Uterus (tissue), 4 donors: ENCODE results near the gene PPP1R27. TPM values are rescaled to one million over a fixed set of nuclear protein-coding genes. Genes with fewer than 3 reads are reported as not detected.

Source experiments
- DNase-seq, 2 donors: peaks; one replicate each; pipeline ENCODE4 v3.0.0-alpha.2; 2019 to 2020
- H3K27ac ChIP-seq, 2 donors: fragments of 200-600 bp; sonication (generic); 1 replicate in 1 of 2; 2 replicates in 1 of 2; pipeline ENCODE4 v1.5.1; 2016 to 2018
- H3K27me3 ChIP-seq, 2 donors: fragments of 200-600 bp; sonication (generic); one replicate each; pipeline ENCODE4 v1.5.1; 2018 to 2019; ENCODE audit warnings: control low read depth in 1 of 2
- H3K36me3 ChIP-seq, 2 donors: fragments of 200-600 bp; sonication (generic); one replicate each; pipeline ENCODE4 v1.5.1; 2019; ENCODE audit warnings: control low read depth in 1 of 2
- H3K4me1 ChIP-seq, 2 donors: fragments of 200-600 bp; sonication (generic); one replicate each; pipeline ENCODE4 v1.5.1; 2018 to 2019; ENCODE audit warnings: control low read depth in 1 of 2
- H3K4me3 ChIP-seq, 2 donors: fragments of 200-600 bp; sonication (generic); 1 replicate in 1 of 2; 2 replicates in 1 of 2; pipeline ENCODE4 v1.5.1; 2018 to 2019; ENCODE audit warnings: mild to moderate bottlenecking in 1 of 2
- H3K9me3 ChIP-seq, 2 donors: fragments of 200-600 bp; sonication (generic); one replicate each; pipeline ENCODE4 v1.5.1; 2019; ENCODE audit warnings: control low read depth in 1 of 2
- POLR2A ChIP-seq, 2 donors: fragments of 450-650 bp; IDR thresholded peaks; one replicate each; pipeline ENCODE4 v1.6.1; 2016; ENCODE audit warnings: antibody characterized with exemption in 2 of 2, mild to moderate bottlenecking in 1 of 2, moderate library complexity in 1 of 2
- intact Hi-C: fragments of 100-400 bp; cut with DNase I; formaldehyde crosslinking; loops from one replicate; pipeline ENCODE4 v1.15.1; 2023; ENCODE audit warnings: low total_unique reads
- total RNA-seq, 4 donors: library from RNA; depleted of rRNA in 3 of 4; stranded (reverse); fragments of >200 nt in 3 of 4; gene quantifications; one replicate each; pipeline versions ENCODE4 v1.1.0 to v1.2.4, GENCODE V29; 2014 to 2023
- TF ChIP-seq, protein P1 (sequence below), 4 experiments: fragments of 200-600 bp in 2 of 4; fragments of 450-650 bp in 2 of 4; sonication (generic) in 2 of 4; IDR thresholded peaks; one replicate each; pipeline ENCODE4 v1.5.1; 2016 to 2019; ENCODE audit warnings: antibody characterized with exemption in 4 of 4, mild to moderate bottlenecking in 2 of 4, moderate library complexity in 1 of 4
- donor health status: DM: yes; HTN: yes; CAD: no.

Gene PPP1R27
- total RNA-seq, 4 donors from 2014 or later = 1.6 TPM; not detected in 3

DNA sequence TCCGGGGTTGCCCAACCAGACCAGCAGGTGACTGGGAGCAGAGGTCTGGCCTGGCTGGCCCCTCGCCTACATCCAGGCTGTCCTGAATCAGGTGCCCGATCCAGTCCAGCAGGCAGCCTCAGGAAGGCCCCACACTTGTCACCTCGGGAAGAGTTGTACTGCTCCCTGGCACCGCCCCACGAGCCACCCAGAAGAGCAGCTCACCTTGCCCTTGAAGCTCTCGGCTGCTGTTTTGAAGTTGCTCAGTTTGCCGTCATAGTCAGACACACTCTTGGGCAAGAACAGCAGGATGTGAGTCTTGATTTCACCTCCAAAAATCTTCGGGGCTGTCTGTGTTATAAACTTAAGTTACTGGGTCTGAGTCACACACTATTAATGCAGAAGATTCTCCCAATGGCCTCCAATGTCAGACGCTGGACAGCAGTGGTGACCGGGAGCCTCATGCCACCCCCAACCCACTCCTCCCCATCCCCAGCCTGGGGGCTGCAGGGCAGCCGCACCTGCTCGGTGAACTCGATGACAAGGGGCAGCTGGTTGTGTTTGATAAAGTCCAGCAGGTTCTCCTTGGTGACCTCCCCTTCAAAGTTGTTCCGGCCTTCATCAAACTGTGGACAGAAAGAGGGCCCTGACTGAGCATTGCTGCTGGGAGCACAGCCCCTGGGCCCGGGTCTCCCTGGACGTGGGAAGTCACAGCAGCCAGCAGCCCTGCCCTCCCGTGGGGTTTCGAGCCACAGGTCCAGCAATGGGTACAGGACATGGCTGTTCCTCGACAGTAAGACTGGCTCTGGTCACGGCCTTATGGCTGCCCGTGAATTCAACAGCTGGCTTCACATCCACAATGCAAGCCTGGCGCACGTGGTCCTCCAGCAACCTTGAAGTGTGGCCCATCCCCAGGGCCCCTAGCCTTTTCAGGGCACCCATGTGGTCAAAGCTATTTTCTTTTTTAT, 12.2 kb upstream of the PPP1R27 start:
- H3K4me1 ChIP-seq = no peaks in the 10 kb centered on the region
- no peak for TF ChIP-seq POLR2A (IDR thresholded peaks at IDR 0.05)
- TF ChIP-seq, protein P1, sequence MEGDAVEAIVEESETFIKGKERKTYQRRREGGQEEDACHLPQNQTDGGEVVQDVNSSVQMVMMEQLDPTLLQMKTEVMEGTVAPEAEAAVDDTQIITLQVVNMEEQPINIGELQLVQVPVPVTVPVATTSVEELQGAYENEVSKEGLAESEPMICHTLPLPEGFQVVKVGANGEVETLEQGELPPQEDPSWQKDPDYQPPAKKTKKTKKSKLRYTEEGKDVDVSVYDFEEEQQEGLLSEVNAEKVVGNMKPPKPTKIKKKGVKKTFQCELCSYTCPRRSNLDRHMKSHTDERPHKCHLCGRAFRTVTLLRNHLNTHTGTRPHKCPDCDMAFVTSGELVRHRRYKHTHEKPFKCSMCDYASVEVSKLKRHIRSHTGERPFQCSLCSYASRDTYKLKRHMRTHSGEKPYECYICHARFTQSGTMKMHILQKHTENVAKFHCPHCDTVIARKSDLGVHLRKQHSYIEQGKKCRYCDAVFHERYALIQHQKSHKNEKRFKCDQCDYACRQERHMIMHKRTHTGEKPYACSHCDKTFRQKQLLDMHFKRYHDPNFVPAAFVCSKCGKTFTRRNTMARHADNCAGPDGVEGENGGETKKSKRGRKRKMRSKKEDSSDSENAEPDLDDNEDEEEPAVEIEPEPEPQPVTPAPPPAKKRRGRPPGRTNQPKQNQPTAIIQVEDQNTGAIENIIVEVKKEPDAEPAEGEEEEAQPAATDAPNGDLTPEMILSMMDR (IDR thresholded peaks at IDR 0.05) = no peak
- H3K27me3 ChIP-seq = no peaks in the 10 kb centered on the region
- DNase-seq = no peak
- H3K27ac ChIP-seq = no peak overlapping the region
- intact Hi-C loops = no loop called here
- H3K4me3 ChIP-seq = no peak overlapping the region
- no peaks in the 10 kb centered on the region for H3K9me3 ChIP-seq
- H3K36me3 ChIP-seq = no peaks in the 10 kb centered on the region

- Histone ChIP-seq H3K36me3 (no peaks in the 10 kb centered on the region), H3K9me3 (no peaks in the 10 kb centered on the region), H3K27ac (no peak overlapping the region), H3K27me3 (no peaks in the 10 kb centered on the region), H3K4me3 (no peak overlapping the region), H3K4me1 (no peaks in the 10 kb centered on the region)
- TF ChIP-seq, protein P1 (IDR thresholded peaks at IDR 0.05) = no peak
- no peak for TF ChIP-seq POLR2A (IDR thresholded peaks at IDR 0.05)
- intact Hi-C loops = no loop called here
- DNase-seq = no peak
Observed at GRCh38 chr17:81845881-81846742, 11.3 kb upstream of the PPP1R27 start.

DNA sequence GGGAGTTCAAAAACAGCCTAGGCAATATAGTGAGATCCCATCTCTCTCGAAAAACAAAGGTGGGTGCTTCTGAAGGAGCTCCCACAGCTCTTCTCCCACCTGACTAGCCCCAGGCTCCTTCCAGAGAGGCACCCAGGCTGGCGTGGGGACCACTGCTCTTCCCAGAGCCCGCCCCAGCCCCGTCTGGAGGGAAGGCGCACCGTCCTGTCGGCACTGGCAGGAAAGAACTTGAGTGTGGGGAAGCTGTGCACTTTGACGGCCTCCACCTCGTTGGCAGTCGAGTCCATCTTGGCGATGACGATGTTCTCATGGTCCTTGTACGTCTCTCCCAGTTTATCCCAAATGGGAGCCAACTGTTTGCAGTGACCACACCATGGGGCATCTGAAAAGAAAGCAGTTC, 10.5 kb upstream of the PPP1R27 start:
- intact Hi-C loops = no loop called here
- Histone ChIP-seq H3K27me3 (no peaks in the 10 kb centered on the region), H3K27ac (no peak overlapping the region), H3K4me3 (no peak overlapping the region), H3K4me1 (no peaks in the 10 kb centered on the region), H3K9me3 (no peaks in the 10 kb centered on the region), H3K36me3 (no peaks in the 10 kb centered on the region)
- TF ChIP-seq, protein P1 (IDR thresholded peaks at IDR 0.05) = no peak
- no peak for TF ChIP-seq POLR2A (IDR thresholded peaks at IDR 0.05)
- DNase-seq = no peak

GRCh38 chr17:81844887-81845286, 10.0 kb upstream of the PPP1R27 start:
- H3K4me1 ChIP-seq = no peaks in the 10 kb centered on the region
- TF ChIP-seq, protein P1 (IDR thresholded peaks at IDR 0.05) = no peak
- DNase-seq = no peak
- no peak overlapping the region for H3K27ac ChIP-seq
- no peaks in the 10 kb centered on the region for H3K36me3 ChIP-seq
- H3K4me3 ChIP-seq = no peak overlapping the region
- intact Hi-C loops = no loop called here
- no peaks in the 10 kb centered on the region for H3K9me3 ChIP-seq
- no peaks in the 10 kb centered on the region for H3K27me3 ChIP-seq
